NCI-H2107 (cell line): Measurements from ENCODE around the gene CACNA1D.

Experiments used
- DNase-seq: peaks from one replicate; lab custom pipeline; 2025; lab: John Stamatoyannopoulos, UW

The CACNA1D gene

GRCh38 chr3:53787016-53787415 is 292.6 kb downstream of the CACNA1D start:
- DNase-seq = no peak

- no peak for DNase-seq
Observed at GRCh38 chr3:53788038-53788437, 293.6 kb downstream of the CACNA1D start.

- DNase-seq = no peak
Observed at GRCh38 chr3:53789459-53789858, 295.0 kb downstream of the CACNA1D start.

GRCh38 chr3:53790470-53790869 is 296.1 kb downstream of the CACNA1D start:
- no peak for DNase-seq

GRCh38 chr3:53791317-53791716 is 296.9 kb downstream of the CACNA1D start:
- no peak for DNase-seq

- peak; percentile 39 for DNase-seq
Observed at GRCh38 chr3:53792866-53793265, 298.5 kb downstream of the CACNA1D start.

GRCh38 chr3:53794597-53794996 is 300.2 kb downstream of the CACNA1D start:
- no peak for DNase-seq

GRCh38 chr3:53795176-53795575 is 300.8 kb downstream of the CACNA1D start:
- DNase-seq = no peak

- peak; percentile 63 for DNase-seq
Observed at GRCh38 chr3:53795789-53796560, 301.6 kb downstream of the CACNA1D start.

- no peak for DNase-seq
Observed at GRCh38 chr3:53798144-53798543, 303.7 kb downstream of the CACNA1D start.

GRCh38 chr3:53799338-53799865 is 305.0 kb downstream of the CACNA1D start:
- DNase-seq = no peak

- no peak for DNase-seq
Observed at GRCh38 chr3:53800041-53800906, 305.9 kb downstream of the CACNA1D start.

GRCh38 chr3:53801319-53801718 is 306.9 kb downstream of the CACNA1D start:
- no peak for DNase-seq

GRCh38 chr3:53802256-53802880 is 308.0 kb downstream of the CACNA1D start:
- no peak for DNase-seq

GRCh38 chr3:53803124-53803815 is 308.9 kb downstream of the CACNA1D start:
- no peak for DNase-seq

- DNase-seq = no peak
Observed at GRCh38 chr3:53803816-53804695, 309.6 kb downstream of the CACNA1D start.

- no peak for DNase-seq
Observed at GRCh38 chr3:53804697-53805462, 310.5 kb downstream of the CACNA1D start.

GRCh38 chr3:53805463-53806159 is 311.2 kb downstream of the CACNA1D start:
- DNase-seq = no peak
